HepG2 (cell line): ENCODE results near the gene SELENOH. TPM values are rescaled to one million over a fixed set of nuclear protein-coding genes. Genes with fewer than 3 reads are reported as not detected.

Experiments
- DMTF1 ChIP-seq: sonication (generic); formaldehyde crosslinking; IDR thresholded peaks from 2 replicates; pipeline ENCODE4 v1.4.0; 2020; ENCODE audit warnings: mild to moderate bottlenecking, missing genetic modification reagents
- FOXA1 ChIP-seq, 2 experiments: fragments of 450-650 bp in 1 of 2; sonication (generic) in 1 of 2; formaldehyde crosslinking in 1 of 2; IDR thresholded peaks; 2 replicates each; pipeline versions ENCODE4 v1.4.0 to v1.6.1; 2016 to 2020; ENCODE audit warnings: missing genetic modification reagents in 1 of 2
- HMGXB3 ChIP-seq: sonication (generic); formaldehyde crosslinking; IDR thresholded peaks from 2 replicates; pipeline ENCODE4 v1.4.0; 2020; ENCODE audit warnings: missing genetic modification reagents, borderline replicate concordance
- KLF11 ChIP-seq: IDR thresholded peaks from 2 replicates; pipeline ENCODE4 v1.6.1; 2016; ENCODE audit warnings: missing compliant biosample characterization
- NFAT5 ChIP-seq: sonication (generic); formaldehyde crosslinking; IDR thresholded peaks from 2 replicates; pipeline ENCODE4 v1.4.0; 2020; ENCODE audit warnings: missing genetic modification reagents
- NFKBIZ ChIP-seq: IDR thresholded peaks from 2 replicates; pipeline ENCODE4 v1.6.1; 2018; ENCODE audit warnings: missing genetic modification reagents, missing compliant biosample characterization
- RARA ChIP-seq: IDR thresholded peaks from 2 replicates; pipeline ENCODE4 v1.6.1; 2016; ENCODE audit warnings: missing genetic modification reagents, missing compliant biosample characterization
- RNF2 ChIP-seq: fragments of 450-650 bp; conservative IDR thresholded peaks from 2 replicates; pipeline ENCODE4 v1.6.1; 2016; ENCODE audit warnings: low read depth
- ZMYM4 ChIP-seq: sonication (generic); formaldehyde crosslinking; IDR thresholded peaks from 2 replicates; pipeline ENCODE4 v1.8.1; 2023; ENCODE audit warnings: mild to moderate bottlenecking, missing genetic modification reagents
- ZNF274 ChIP-seq: sonication (generic); formaldehyde crosslinking; IDR thresholded peaks from 2 replicates; pipeline ENCODE4 v1.5.1; 2020; ENCODE audit warnings: mild to moderate bottlenecking, missing genetic modification reagents
- ZNF513 ChIP-seq: sonication (generic); formaldehyde crosslinking; conservative IDR thresholded peaks from 2 replicates; pipeline ENCODE4 v1.5.0; 2020; ENCODE audit warnings: missing genetic modification reagents
- ZNF605 ChIP-seq: sonication (generic); formaldehyde crosslinking; IDR thresholded peaks from 2 replicates; pipeline ENCODE4 v1.8.0; 2022; ENCODE audit warnings: mild to moderate bottlenecking, missing genetic modification reagents
- ZNF737 ChIP-seq: sonication (generic); formaldehyde crosslinking; IDR thresholded peaks from 2 replicates; pipeline ENCODE4 v1.5.0; 2020; ENCODE audit warnings: missing genetic modification reagents, mild to moderate bottlenecking, borderline replicate concordance
- ZNF776 ChIP-seq: sonication (generic); formaldehyde crosslinking; IDR thresholded peaks from 2 replicates; pipeline ENCODE4 v1.4.0; 2020; ENCODE audit warnings: mild to moderate bottlenecking, missing genetic modification reagents
- ZSCAN30 ChIP-seq: sonication (generic); formaldehyde crosslinking; IDR thresholded peaks from 2 replicates; pipeline ENCODE4 v1.5.0; 2020; ENCODE audit warnings: mild to moderate bottlenecking, missing genetic modification reagents
- polyA plus RNA-seq, 8 experiments: library from polyadenylated mRNA; depleted of rRNA in 3 of 8; stranded (reverse) in 7 of 8; unstranded in 1 of 8; fragments of >200 nt; fragmentation: Illumina TruSeq in 4 of 8; extraction: Trizol in 4 of 8; gene quantifications; 2 replicates each; pipeline versions ENCODE4 v1.2.1 to v1.2.3, GENCODE V29; 2011 to 2016; ENCODE audit warnings: low read depth in 4 of 8, missing spikeins in 1 of 8, mixed read lengths in 1 of 8; ENCODE audit not compliant: insufficient read depth in 1 of 8
- total RNA-seq, 5 experiments: library from RNA; depleted of rRNA; stranded (reverse); fragments of >200 nt; fragmentation: Illumina TruSeq; extraction: Trizol; gene quantifications; 2 replicates each; pipeline ENCODE4 v1.2.3, GENCODE V29; 2016; ENCODE audit warnings: low read depth in 1 of 5

The SELENOH gene
- total and polyA plus RNA-seq, 2 of the 13 experiments (the other 11 are each of a cell fraction or from before 2014, with no cell fraction given), result 27.2 to 77.4 TPM

GRCh38 chr11:57712256-57713150 lies 28.8 kb upstream of the SELENOH start, which contains the start of gene TMX2 (continued):
- TF ChIP-seq NFKBIZ (CRISPR knock-in tag) (no peak), DMTF1 (CRISPR knock-in tag) (no peak), NFAT5 (CRISPR knock-in tag) (0 out of 2 replicates have a peak, but pooled peaks have one; percentile 32), KLF11 (CRISPR knock-in tag) (no peak), ZMYM4 (CRISPR knock-in tag) (no peak), ZSCAN30 (CRISPR knock-in tag) (no peak), RARA (CRISPR knock-in tag) (no peak), ZNF605 (CRISPR knock-in tag) (no peak), ZNF513 (no peak), ZNF737 (CRISPR knock-in tag) (no peak), ZNF776 (no peak), FOXA1 (IDR thresholded peaks at IDR 0.05) (no peak), FOXA1 (CRISPR knock-in tag; IDR thresholded peaks at IDR 0.05) (no peak), HMGXB3 (CRISPR knock-in tag) (peak; percentile 78; the same call in 1 of the 2 replicates), RNF2 (no peak), ZNF274 (0 out of 2 replicates have a peak, but pooled peaks have one; percentile 21)
